Activated T-cell treated with anti-CD3 and anti-CD28 coated beads, Interleukin-2, amount 50 U/mL, for 24 hours (primary cell): ENCODE measurements around the gene FKBP14.
"Not testable (repeated sequence)": the region's sequence is repeated elsewhere in the genome, so short reads cannot be mapped to it uniquely, and the experiment has no call there.

Experiments used
- DNase-seq: peaks from one replicate; pipeline ENCODE4 v3.0.0-alpha.2; 2020
- H3K27ac Mint-ChIP-seq: 2 replicates; pipeline ENCODE4 v1.8.0; 2020; ENCODE audit warnings: mild to moderate bottlenecking, mixed read lengths
- H3K27me3 Mint-ChIP-seq: 2 replicates; pipeline ENCODE4 v1.8.0; 2020; ENCODE audit warnings: mixed read lengths
- H3K36me3 Mint-ChIP-seq: 2 replicates; pipeline ENCODE4 v1.8.0; 2020; ENCODE audit warnings: low read depth, mixed read lengths
- H3K4me1 Mint-ChIP-seq: 2 replicates; pipeline ENCODE4 v1.8.0; 2020; ENCODE audit warnings: low read depth, mixed read lengths
- H3K4me3 Mint-ChIP-seq: 2 replicates; pipeline ENCODE4 v1.8.0; 2020; ENCODE audit warnings: mild to moderate bottlenecking, moderate library complexity, mixed read lengths
- H3K9me3 Mint-ChIP-seq: 2 replicates; pipeline ENCODE4 v1.8.0; 2020; ENCODE audit warnings: mixed read lengths

FKBP14 gene, protein sequence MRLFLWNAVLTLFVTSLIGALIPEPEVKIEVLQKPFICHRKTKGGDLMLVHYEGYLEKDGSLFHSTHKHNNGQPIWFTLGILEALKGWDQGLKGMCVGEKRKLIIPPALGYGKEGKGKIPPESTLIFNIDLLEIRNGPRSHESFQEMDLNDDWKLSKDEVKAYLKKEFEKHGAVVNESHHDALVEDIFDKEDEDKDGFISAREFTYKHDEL

DNA sequence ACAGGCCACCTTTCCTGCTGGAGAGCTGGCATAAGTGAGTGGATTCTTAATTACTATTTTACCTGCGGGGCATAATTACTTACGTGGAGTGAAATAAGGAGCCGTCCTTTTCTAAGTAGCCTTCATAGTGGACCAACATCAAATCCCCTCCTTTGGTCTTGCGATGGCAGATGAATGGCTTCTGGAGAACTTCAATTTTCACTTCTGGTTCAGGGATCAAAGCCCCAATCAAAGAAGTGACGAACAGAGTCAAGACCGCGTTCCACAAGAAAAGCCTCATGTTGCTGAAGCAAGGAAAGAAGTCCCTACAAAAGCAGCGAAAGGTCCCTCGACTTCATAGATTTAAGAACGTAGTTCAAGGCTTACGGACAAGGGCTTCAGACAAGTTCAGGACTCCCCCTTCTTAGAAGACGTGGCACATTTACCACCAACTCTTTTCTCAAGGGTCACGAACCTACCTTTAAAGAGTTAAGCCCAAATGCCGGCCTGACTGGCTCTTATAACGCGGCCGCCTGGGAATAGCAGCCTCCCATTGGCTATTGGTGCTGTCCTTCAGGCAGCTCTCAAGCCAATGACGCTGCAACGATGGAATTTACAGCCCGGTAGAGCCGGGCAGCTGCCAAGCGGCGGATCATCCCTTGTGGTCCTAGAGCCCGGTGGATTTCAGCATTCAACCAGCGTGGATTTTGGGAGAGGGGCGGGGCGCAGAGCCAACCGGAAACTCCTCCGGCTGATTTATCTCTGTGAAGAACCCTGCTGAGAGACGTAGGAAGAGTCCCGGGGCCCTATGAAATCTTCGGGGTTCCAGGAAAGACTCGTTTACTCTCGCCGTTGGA, at the start of gene FKBP14:
TSS of gene FKBP14 (minus strand) at position 474 of the 836 bp plus-strand sequence. CDS start at position 280, 194 bp downstream.
- Mint-ChIP-seq H3K36me3 (peaks cover 20% of the 10 kb centered on the region), H3K9me3 (no peaks in the 10 kb centered on the region), H3K27me3 (no peaks in the 10 kb centered on the region), H3K4me3 (no peak within 1 kb of the TSS), H3K4me1 (peaks cover 37% of the 10 kb centered on the region), H3K27ac (peak within 1 kb of the TSS; percentile 94)
- DNase-seq, result peak; percentile 88

DNA sequence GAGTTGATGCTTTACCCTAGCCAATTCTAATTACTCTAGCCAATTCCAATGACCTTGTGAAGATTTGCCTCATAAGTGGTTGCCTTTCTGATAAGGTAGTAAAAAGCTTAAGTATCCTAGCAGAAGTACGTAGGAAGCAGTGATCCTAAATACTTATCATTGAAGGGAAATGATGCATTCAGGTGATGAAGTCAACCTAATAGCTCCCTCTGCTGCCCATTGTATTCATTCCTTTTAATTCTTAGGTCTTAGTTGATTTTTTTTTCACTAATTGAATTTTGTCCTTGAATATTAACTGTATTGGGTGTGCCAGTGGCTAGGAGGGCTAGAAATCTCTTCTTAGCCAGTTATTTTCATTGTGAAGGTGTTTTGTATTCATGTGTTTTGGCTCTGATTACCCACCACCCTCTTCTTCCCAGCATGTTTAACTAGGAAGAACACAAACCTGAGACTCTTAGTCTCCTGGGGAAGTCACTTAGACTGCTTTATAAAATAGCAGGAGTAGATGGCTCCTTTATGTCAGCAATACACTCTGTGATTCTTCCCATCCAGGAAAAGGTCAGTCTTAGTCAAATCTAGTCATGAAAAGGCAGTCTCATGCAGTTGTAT, 48.0 kb upstream of the FKBP14 start:
- H3K27me3 Mint-ChIP-seq, result no peaks in the 10 kb centered on the region
- peaks cover 16% of the 10 kb centered on the region for H3K36me3 Mint-ChIP-seq
- no peak overlapping the region for H3K27ac Mint-ChIP-seq
- no peaks in the 10 kb centered on the region for H3K9me3 Mint-ChIP-seq
- H3K4me1 Mint-ChIP-seq, result no peaks in the 10 kb centered on the region
- DNase-seq, result no peak
- H3K4me3 Mint-ChIP-seq, result no peak overlapping the region

DNA sequence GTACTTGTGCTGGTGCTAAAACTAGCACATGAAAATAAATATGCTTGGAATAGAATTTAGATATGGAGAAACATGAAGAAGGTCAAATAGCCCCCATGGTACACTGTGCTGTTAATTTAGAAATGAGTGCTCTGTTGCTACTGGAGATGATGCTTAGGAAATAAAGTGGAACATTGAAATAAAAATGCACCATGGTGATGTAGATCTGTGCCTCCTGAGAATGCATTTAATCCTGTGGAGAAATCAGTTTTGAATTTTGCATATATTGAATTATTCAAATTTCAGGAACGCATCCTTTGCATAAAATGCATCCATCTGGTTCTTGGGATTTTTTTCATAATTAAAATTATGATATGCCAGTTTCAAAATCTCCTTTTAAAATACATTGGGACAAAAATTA, 46.2 kb upstream of the FKBP14 start:
- DNase-seq, result no peak
- Mint-ChIP-seq H3K27ac (no peak overlapping the region), H3K4me3 (no peak overlapping the region), H3K9me3 (no peaks in the 10 kb centered on the region), H3K27me3 (no peaks in the 10 kb centered on the region), H3K4me1 (no peaks in the 10 kb centered on the region), H3K36me3 (peaks cover 10% of the 10 kb centered on the region)

DNA sequence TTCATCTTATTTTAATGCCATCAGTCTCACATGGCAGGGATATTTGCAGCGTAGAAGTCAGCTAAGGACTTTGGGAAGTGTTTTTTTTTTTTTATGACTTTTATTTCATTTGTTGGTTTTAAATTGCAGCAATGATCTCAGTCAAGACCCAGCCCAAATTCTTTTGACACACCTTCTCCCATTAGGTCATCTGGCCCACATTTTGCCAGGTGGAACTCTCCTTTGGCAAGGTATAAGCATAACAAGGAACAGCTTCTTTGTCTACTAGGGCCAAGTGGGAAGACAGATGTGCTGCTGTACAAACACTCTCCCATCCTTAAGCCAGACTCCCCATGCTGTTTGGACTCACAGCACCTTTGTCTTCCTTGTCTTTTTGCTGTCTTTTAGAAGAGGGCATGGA, 43.5 kb upstream of the FKBP14 start:
- Mint-ChIP-seq H3K9me3 (no peaks in the 10 kb centered on the region), H3K4me3 (no peak overlapping the region), H3K36me3 (peaks cover 10% of the 10 kb centered on the region), H3K27ac (no peak overlapping the region), H3K4me1 (no peaks in the 10 kb centered on the region), H3K27me3 (no peaks in the 10 kb centered on the region)
- DNase-seq, result no peak

DNA sequence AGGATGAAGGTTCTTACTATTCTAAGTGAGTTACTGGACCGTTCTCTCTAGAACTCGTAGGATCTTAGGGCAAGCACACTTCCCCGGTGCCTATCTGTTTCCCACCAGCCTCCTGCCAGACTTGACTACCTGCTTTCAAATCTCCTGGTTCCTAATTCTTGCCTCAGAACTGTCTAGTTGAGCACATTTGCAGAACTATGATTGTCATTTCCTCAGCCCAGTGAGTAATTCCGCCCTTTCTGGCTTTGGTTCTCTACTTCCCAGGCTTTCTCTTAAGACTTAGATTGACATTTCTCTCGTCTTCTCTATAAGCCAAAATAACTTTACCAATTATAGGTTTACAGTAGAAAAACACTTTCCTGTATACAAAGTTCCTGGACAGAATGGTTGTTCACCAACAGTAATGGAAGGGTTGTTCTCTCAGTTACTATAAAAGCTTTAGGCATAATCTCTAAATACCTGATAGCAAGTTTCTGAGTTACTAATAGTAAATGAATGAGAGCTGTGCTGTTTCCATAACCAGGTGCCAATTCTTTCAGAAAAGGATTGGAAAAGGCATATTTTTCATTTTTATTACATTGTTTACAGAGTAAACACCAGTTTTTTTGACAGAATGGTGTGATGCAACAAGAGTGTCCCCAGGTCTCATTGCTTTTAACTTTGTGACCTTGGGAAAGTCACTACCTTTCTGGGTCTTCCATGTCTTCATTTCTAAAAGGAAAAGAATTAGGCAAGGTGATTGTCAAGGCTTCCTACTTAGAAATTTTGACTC, 42.8 kb upstream of the FKBP14 start:
- no peak overlapping the region for H3K4me3 Mint-ChIP-seq
- no peaks in the 10 kb centered on the region for H3K9me3 Mint-ChIP-seq
- H3K27me3 Mint-ChIP-seq, result no peaks in the 10 kb centered on the region
- H3K36me3 Mint-ChIP-seq, result peaks cover 10% of the 10 kb centered on the region
- DNase-seq, result no peak
- no peak overlapping the region for H3K27ac Mint-ChIP-seq
- H3K4me1 Mint-ChIP-seq, result no peaks in the 10 kb centered on the region

DNA sequence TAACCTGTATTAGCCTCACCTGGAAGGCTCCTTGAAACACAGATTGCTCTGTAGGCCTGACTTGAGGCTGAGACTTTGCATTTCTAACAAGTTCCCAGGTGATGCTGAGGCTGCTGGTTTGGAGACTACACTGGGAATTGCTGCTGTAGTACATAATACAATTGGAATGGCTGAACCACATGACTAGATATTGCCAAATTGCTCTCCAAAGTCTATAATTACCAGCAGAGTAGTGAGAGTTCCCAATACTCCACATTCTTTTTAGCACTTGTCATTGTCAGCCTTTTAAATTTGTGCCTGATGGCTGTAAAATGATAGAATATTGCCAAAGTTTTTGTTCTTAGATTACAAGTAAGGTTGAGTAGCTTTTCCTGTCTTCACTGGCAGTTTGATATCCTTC, 41.6 kb upstream of the FKBP14 start:
- no peak overlapping the region for H3K27ac Mint-ChIP-seq
- no peak for DNase-seq
- H3K36me3 Mint-ChIP-seq, result peaks cover 14% of the 10 kb centered on the region
- no peaks in the 10 kb centered on the region for H3K9me3 Mint-ChIP-seq
- no peaks in the 10 kb centered on the region for H3K27me3 Mint-ChIP-seq
- H3K4me3 Mint-ChIP-seq, result no peak overlapping the region
- H3K4me1 Mint-ChIP-seq, result no peaks in the 10 kb centered on the region

DNA sequence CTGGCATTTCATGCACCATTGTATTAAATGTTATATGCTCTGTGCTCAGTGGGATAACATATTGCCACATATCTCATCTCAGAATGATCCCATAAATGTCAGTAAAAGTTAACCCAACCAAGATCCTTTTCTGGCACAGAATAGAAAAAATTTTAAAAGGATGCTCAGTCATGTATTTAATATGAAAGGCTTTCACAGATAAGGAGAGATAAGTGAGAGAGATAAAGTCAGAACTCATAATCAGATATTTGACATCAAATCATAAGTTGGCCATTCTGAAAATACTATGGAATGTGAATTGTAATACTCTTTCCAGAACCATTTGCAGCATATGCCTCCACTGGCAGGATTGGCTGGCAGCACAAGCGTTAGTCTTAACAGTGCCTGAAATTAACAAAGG, 40.2 kb upstream of the FKBP14 start:
- H3K4me3 Mint-ChIP-seq, result no peak overlapping the region
- H3K9me3 Mint-ChIP-seq, result no peaks in the 10 kb centered on the region
- no peaks in the 10 kb centered on the region for H3K27me3 Mint-ChIP-seq
- peaks cover 1% of the 10 kb centered on the region for H3K4me1 Mint-ChIP-seq
- no peak overlapping the region for H3K27ac Mint-ChIP-seq
- no peak for DNase-seq
- peaks cover 23% of the 10 kb centered on the region for H3K36me3 Mint-ChIP-seq

DNA sequence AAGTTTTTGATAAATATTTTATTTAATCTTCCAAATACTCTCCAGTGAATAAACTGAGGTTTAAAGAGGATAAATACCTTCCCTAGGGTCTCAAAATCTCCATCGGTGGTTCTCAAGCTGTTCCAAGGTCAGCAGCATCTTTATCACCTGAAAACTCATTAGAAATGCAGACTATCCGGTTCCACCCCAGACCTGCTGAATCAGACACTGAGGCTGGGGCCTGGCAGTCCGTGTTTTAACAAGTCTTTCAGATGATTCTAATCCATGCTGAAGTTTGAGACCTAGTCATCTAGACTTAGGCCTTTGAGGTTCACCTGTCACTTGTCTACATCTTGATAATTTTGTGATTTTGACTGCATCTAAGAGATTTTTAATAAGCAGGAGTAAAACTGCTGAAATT, 39.2 kb upstream of the FKBP14 start:
- no peaks in the 10 kb centered on the region for H3K27me3 Mint-ChIP-seq
- peaks cover 7% of the 10 kb centered on the region for H3K4me1 Mint-ChIP-seq
- DNase-seq, result no peak
- peaks cover 19% of the 10 kb centered on the region for H3K36me3 Mint-ChIP-seq
- no peaks in the 10 kb centered on the region for H3K9me3 Mint-ChIP-seq
- H3K27ac Mint-ChIP-seq, result no peak overlapping the region
- H3K4me3 Mint-ChIP-seq, result no peak overlapping the region

DNA sequence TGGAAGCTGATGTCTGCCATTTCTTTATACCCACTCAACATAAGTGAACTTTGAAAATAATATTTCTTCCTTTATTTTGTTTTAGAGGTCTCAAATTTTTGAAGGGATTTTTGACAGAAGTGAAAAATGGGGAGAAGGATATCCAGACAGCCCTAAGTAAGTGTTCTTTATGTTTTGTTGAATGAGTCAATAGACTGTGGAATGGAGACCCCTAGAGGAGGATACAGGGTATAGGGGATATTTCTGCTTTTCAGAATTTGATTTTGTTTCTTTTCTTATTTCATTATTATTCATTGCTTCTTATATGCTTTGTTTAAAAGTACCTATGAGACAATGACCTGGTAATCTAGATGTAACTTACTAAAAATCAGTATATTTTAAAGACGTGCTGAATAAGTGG, 36.1 kb upstream of the FKBP14 start:
- no peak overlapping the region for H3K27ac Mint-ChIP-seq
- H3K27me3 Mint-ChIP-seq, result no peaks in the 10 kb centered on the region
- H3K9me3 Mint-ChIP-seq, result no peaks in the 10 kb centered on the region
- no peak overlapping the region for H3K4me3 Mint-ChIP-seq
- peaks cover 22% of the 10 kb centered on the region for H3K36me3 Mint-ChIP-seq
- DNase-seq, result no peak
- H3K4me1 Mint-ChIP-seq, result peaks cover 8% of the 10 kb centered on the region

DNA sequence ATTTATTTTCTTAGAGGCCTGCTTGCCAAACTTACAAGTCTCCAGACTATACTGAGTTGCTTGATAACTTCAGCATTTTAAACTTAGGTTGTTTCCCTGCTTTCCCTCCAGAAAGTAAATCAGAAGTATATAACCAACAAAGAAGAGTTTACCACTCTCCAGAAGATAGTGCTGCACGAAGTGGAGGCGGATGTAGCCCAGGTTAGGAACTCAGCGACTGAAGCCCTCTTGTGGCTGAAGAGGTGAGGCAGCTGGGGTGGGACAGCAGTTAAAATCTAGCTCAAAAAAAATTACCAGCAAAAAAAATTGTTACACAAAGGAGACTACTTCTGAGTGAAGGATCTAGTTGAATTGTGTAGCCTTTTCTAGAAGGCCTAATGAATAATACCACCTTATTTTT, 35.3 kb upstream of the FKBP14 start:
- H3K27ac Mint-ChIP-seq, H3K9me3 Mint-ChIP-seq, H3K27me3 Mint-ChIP-seq, H3K4me3 Mint-ChIP-seq, H3K4me1 Mint-ChIP-seq: not testable (repeated sequence)
- peaks cover 26% of the 10 kb centered on the region for H3K36me3 Mint-ChIP-seq
- DNase-seq, result peak; percentile 37

DNA sequence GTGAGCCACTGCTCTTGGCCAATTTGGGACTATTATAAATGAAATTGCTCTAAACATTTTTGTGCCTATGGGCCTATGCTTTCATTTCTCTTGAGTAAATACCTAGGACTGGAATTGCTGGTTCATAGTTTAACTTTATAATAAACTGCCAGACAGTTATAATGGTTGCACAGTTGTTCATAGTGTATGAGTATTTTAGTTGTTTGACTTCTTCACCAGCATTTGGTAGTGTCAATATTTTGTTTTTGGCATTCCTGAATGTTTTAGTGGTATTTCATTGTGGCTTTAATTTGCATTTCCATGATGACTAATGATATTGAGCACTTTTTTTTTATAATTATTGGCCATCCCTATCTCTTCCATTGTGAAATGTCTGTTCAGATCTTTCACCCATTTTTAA, 31.2 kb upstream of the FKBP14 start:
- H3K27ac Mint-ChIP-seq, result no peak overlapping the region
- H3K9me3 Mint-ChIP-seq, result no peaks in the 10 kb centered on the region
- peaks cover 38% of the 10 kb centered on the region for H3K36me3 Mint-ChIP-seq
- no peak overlapping the region for H3K4me3 Mint-ChIP-seq
- H3K27me3 Mint-ChIP-seq, result no peaks in the 10 kb centered on the region
- no peak for DNase-seq
- H3K4me1 Mint-ChIP-seq, result peaks cover 10% of the 10 kb centered on the region

DNA sequence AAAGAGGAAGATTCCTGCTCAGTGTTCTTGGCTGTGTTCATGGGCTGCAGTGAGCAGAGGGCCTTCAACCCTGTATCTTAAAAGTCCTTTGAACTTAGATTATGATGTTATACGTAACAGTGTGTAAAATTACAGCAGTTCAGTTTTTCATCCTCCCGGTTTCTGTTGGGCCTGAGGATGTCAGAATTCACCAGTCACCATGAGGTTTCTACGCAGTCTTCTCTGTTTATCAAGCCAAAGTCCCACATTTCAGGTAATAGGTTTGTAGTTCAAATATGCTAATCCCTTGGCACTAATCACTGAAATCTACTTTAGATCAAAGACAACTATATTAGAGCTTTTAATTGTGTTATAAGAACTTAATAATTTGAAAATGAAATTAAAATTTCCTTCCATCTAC, 26.6 kb upstream of the FKBP14 start:
- no peak for DNase-seq
- H3K4me1 Mint-ChIP-seq, result peaks cover 2% of the 10 kb centered on the region
- no peaks in the 10 kb centered on the region for H3K9me3 Mint-ChIP-seq
- peaks cover 52% of the 10 kb centered on the region for H3K36me3 Mint-ChIP-seq
- no peak overlapping the region for H3K4me3 Mint-ChIP-seq
- no peak overlapping the region for H3K27ac Mint-ChIP-seq
- no peaks in the 10 kb centered on the region for H3K27me3 Mint-ChIP-seq

DNA sequence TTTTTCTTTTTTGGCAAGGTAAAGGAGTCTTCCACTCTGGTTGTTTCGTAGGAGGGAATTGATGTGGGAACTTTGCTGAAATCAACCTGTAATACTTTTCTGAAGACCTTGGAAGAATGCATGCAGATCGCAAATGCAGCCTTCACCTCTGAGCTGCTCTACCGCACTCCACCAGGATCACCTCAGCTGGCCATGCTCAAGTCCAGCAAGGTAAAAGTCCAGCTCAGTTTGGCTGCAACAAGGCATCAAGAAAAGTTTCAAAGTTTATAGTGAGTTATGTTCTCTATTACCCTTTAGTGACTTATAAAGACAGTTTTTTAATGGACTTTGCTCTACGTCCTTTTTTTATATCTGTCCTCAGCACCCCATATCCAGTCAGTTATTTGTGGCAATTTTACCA, 22.7 kb upstream of the FKBP14 start:
- H3K36me3 Mint-ChIP-seq, result peaks cover 61% of the 10 kb centered on the region
- no peak for DNase-seq
- H3K9me3 Mint-ChIP-seq, result no peaks in the 10 kb centered on the region
- H3K4me3 Mint-ChIP-seq, result no peak overlapping the region
- H3K27me3 Mint-ChIP-seq, result no peaks in the 10 kb centered on the region
- H3K27ac Mint-ChIP-seq, result no peak overlapping the region
- H3K4me1 Mint-ChIP-seq, result peaks cover 2% of the 10 kb centered on the region

DNA sequence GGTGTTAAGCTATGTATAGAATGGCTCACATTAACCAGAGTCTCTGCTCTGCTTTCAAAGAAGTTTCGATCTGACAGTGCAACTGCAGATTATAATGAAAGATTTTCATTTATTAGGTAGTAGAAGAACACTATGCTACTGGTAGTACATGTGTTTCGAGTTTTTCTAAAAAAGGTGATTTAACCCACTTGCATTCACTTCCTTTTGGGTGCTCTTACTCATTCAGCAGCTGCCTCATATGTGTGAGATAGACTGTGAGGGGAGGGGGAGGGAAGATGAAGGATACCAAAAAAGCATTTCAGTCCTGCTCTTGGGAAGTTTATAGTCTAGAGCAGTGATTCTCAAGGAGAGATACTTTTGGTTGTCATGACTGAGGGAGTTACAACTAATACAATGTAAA, 22.1 kb upstream of the FKBP14 start:
- Mint-ChIP-seq H3K27me3 (no peaks in the 10 kb centered on the region), H3K36me3 (peaks cover 58% of the 10 kb centered on the region), H3K4me3 (no peak overlapping the region), H3K4me1 (no peaks in the 10 kb centered on the region), H3K27ac (no peak overlapping the region), H3K9me3 (no peaks in the 10 kb centered on the region)
- DNase-seq, result no peak
